Ishikawa (cell line): Measurements from ENCODE around the gene RALGAPA2.

ENCODE experiments used
- CEBPB ChIP-seq: IDR thresholded peaks from 2 replicates; pipeline ENCODE4 v1.6.1; 2012
- CREB1 ChIP-seq: IDR thresholded peaks from 2 replicates; pipeline ENCODE4 v1.6.1; 2012; ENCODE audit warnings: low read depth
- EGR1 ChIP-seq: IDR thresholded peaks from 2 replicates; pipeline ENCODE4 v1.6.1; 2012
- EP300 ChIP-seq: IDR thresholded peaks from 2 replicates; pipeline ENCODE4 v1.6.1; 2012; ENCODE audit warnings: borderline replicate concordance
- FOXM1 ChIP-seq: IDR thresholded peaks from 2 replicates; pipeline ENCODE4 v1.6.1; 2012; ENCODE audit warnings: low read depth, borderline replicate concordance
- MAX ChIP-seq: IDR thresholded peaks from 2 replicates; pipeline ENCODE4 v1.6.1; 2012
- NFIC ChIP-seq: IDR thresholded peaks from 2 replicates; pipeline ENCODE4 v1.6.1; 2012
- RAD21 ChIP-seq: IDR thresholded peaks from 2 replicates; pipeline ENCODE4 v1.6.1; 2012; ENCODE audit warnings: low read depth
- TAF1 ChIP-seq: IDR thresholded peaks from 2 replicates; pipeline ENCODE4 v1.6.1; 2012; ENCODE audit warnings: low read depth, mild to moderate bottlenecking
- TCF12 ChIP-seq: IDR thresholded peaks from 2 replicates; pipeline ENCODE4 v1.6.1; 2012; ENCODE audit warnings: low read depth
- TEAD4 ChIP-seq: IDR thresholded peaks from 2 replicates; pipeline ENCODE4 v1.6.1; 2012
- YY1 ChIP-seq: IDR thresholded peaks from 2 replicates; pipeline ENCODE4 v1.6.1; 2012; ENCODE audit warnings: low read depth
- ZBTB7A ChIP-seq: IDR thresholded peaks from 2 replicates; pipeline ENCODE4 v1.6.1; 2012; ENCODE audit warnings: low read depth
- TF ChIP-seq, protein P1 (sequence below): IDR thresholded peaks from 2 replicates; pipeline ENCODE4 v1.6.1; 2012
- TF ChIP-seq, protein P2 (sequence below): IDR thresholded peaks from 2 replicates; pipeline ENCODE4 v1.6.1; 2012; ENCODE audit warnings: low read depth, mild to moderate bottlenecking

Gene RALGAPA2

GRCh38 chr20:20440886-20441658 lies 271.4 kb downstream of the RALGAPA2 start:
- TF ChIP-seq ZBTB7A, result no peak
- no peak for TF ChIP-seq EP300
- no peak for TF ChIP-seq RAD21
- no peak for TF ChIP-seq NFIC
- TF ChIP-seq CREB1, result no peak
- TF ChIP-seq FOXM1, result no peak
- TF ChIP-seq, protein P1, sequence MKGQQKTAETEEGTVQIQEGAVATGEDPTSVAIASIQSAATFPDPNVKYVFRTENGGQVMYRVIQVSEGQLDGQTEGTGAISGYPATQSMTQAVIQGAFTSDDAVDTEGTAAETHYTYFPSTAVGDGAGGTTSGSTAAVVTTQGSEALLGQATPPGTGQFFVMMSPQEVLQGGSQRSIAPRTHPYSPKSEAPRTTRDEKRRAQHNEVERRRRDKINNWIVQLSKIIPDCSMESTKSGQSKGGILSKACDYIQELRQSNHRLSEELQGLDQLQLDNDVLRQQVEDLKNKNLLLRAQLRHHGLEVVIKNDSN, result no peak
- no peak for TF ChIP-seq EGR1
- TF ChIP-seq CEBPB, result no peak
- no peak for TF ChIP-seq TEAD4

- no peak for TF ChIP-seq EGR1
- TF ChIP-seq RAD21, result no peak
- TF ChIP-seq TEAD4, result no peak
- no peak for TF ChIP-seq CEBPB
- no peak for TF ChIP-seq TAF1
- no peak for TF ChIP-seq MAX
- no peak for TF ChIP-seq CREB1
- TF ChIP-seq, protein P1, result no peak
Observed at GRCh38 chr20:20440481-20440880, 272.0 kb downstream of the RALGAPA2 start.

DNA sequence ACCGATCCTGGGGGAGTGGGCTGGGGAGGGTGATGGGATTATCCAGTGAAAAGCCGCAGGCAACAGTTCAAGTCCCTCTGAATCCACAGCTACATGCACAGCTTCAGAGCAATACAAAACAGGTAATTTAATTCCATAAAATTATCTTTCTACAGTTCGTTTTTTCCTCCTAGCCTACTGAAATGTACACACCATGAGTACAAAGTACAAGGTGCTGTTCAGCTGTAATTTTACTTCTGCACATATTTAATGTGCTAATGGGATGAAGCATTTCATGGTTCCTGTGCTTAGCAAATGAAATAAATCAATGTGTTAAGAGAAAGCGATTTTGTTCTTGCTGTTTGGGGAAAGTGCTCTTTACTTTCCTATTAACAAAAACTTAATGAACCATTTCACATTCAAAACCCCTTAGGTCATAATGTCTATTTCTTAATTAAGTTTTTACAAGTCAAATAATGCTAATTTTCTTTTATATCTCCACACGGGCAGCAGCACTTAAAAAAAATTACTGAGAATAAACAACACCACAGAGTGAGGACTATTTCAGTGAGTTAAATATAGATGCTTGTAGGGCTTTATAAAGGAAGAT lies 272.7 kb downstream of the RALGAPA2 start:
- TF ChIP-seq NFIC (no peak), TCF12 (no peak), EP300 (no peak), FOXM1 (no peak), MAX (no peak), CREB1 (no peak), CEBPB (no peak), EGR1 (no peak), TEAD4 (no peak), YY1 (no peak)
- TF ChIP-seq, protein P1, result no peak
- TF ChIP-seq, protein P2, sequence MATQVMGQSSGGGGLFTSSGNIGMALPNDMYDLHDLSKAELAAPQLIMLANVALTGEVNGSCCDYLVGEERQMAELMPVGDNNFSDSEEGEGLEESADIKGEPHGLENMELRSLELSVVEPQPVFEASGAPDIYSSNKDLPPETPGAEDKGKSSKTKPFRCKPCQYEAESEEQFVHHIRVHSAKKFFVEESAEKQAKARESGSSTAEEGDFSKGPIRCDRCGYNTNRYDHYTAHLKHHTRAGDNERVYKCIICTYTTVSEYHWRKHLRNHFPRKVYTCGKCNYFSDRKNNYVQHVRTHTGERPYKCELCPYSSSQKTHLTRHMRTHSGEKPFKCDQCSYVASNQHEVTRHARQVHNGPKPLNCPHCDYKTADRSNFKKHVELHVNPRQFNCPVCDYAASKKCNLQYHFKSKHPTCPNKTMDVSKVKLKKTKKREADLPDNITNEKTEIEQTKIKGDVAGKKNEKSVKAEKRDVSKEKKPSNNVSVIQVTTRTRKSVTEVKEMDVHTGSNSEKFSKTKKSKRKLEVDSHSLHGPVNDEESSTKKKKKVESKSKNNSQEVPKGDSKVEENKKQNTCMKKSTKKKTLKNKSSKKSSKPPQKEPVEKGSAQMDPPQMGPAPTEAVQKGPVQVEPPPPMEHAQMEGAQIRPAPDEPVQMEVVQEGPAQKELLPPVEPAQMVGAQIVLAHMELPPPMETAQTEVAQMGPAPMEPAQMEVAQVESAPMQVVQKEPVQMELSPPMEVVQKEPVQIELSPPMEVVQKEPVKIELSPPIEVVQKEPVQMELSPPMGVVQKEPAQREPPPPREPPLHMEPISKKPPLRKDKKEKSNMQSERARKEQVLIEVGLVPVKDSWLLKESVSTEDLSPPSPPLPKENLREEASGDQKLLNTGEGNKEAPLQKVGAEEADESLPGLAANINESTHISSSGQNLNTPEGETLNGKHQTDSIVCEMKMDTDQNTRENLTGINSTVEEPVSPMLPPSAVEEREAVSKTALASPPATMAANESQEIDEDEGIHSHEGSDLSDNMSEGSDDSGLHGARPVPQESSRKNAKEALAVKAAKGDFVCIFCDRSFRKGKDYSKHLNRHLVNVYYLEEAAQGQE, result no peak

GRCh38 chr20:20437314-20437713 lies 275.1 kb downstream of the RALGAPA2 start:
- TF ChIP-seq RAD21 (no peak), CREB1 (no peak), ZBTB7A (no peak), MAX (no peak)

- no peak for TF ChIP-seq RAD21
- TF ChIP-seq TCF12, result no peak
- TF ChIP-seq TAF1, result no peak
- no peak for TF ChIP-seq TEAD4
- TF ChIP-seq MAX, result no peak
- TF ChIP-seq CEBPB, result no peak
- TF ChIP-seq, protein P2, result no peak
Observed at GRCh38 chr20:20436689-20437088, 275.8 kb downstream of the RALGAPA2 start.
